IMR-90 (cell line): Measurements from ENCODE around the gene KIAA0040. TPM values are rescaled to one million over a fixed set of nuclear protein-coding genes. Genes with fewer than 3 reads are reported as not detected.

Source experiments
- ATAC-seq: fragments of 200-7000 bp; cut with Tn5 transposase; 2 replicates; pipeline ENCODE4 v1.9.1; 2020; ENCODE audit warnings: low read depth, mild to moderate bottlenecking, moderate library complexity
- BruUV-seq: library from RNA; stranded (reverse); fragments of 400-500 nt; replicated peaks from 2 replicates; lab custom pipeline; 2021; lab: Mats Ljungman, UMichigan
- CTCF ChIA-PET: fragments of 300-600 bp; formaldehyde crosslinking; extraction: SDS; loops from one replicate; lab custom pipeline; 2021; ENCODE audit warnings: antibody characterized with exemption; lab: Yijun Ruan, JAX
- POLR2A ChIA-PET: fragments of 300-600 bp; sonication (Branson Sonifier 250); formaldehyde crosslinking; loops from one replicate; lab custom pipeline; 2022; ENCODE audit warnings: antibody characterized with exemption; ENCODE audit not compliant: unreplicated experiment; lab: Charles Lee
- DNase-seq: peaks from one replicate; pipeline ENCODE4 v3.0.0; 2013
- H2AFZ ChIP-seq: replicated peaks from 2 replicates; pipeline ENCODE3; 2013; ENCODE audit warnings: low read length, mild to moderate bottlenecking; ENCODE audit not compliant: poor library complexity
- H2AK5ac ChIP-seq: 2 replicates; pipeline ENCODE4 v1.6.1; 2013; ENCODE audit warnings: low read depth, low read length, inconsistent platforms
- H2AK9ac ChIP-seq: replicated peaks from 2 replicates; pipeline ENCODE3; 2013; ENCODE audit warnings: mild to moderate bottlenecking, low read depth, low read length, moderate library complexity; ENCODE audit not compliant: poor library complexity
- H2BK120ac ChIP-seq: 2 replicates; pipeline ENCODE4 v1.6.1; 2013; ENCODE audit warnings: low read depth, low read length, inconsistent platforms
- H2BK15ac ChIP-seq: 3 replicates; pipeline ENCODE4 v1.6.1; 2013; ENCODE audit warnings: low read depth, low read length, inconsistent platforms
- H2BK20ac ChIP-seq: 2 replicates; pipeline ENCODE4 v1.6.1; 2013; ENCODE audit warnings: low read depth, mild to moderate bottlenecking, inconsistent platforms, low read length, moderate library complexity
- H2BK5ac ChIP-seq: 2 replicates; pipeline ENCODE4 v1.6.1; 2013; ENCODE audit warnings: mild to moderate bottlenecking, low read depth, low read length, inconsistent platforms; ENCODE audit not compliant: poor library complexity, severe bottlenecking
- H3K14ac ChIP-seq: replicated peaks from 2 replicates; pipeline ENCODE4 v1.6.1; 2013; ENCODE audit warnings: low read depth, low read length, inconsistent platforms
- H3K18ac ChIP-seq: 2 replicates; pipeline ENCODE4 v1.6.1; 2013; ENCODE audit warnings: low read depth, low read length, control low read depth
- H3K23ac ChIP-seq: 2 replicates; pipeline ENCODE4 v1.6.1; 2013; ENCODE audit warnings: low read depth, low read length, inconsistent platforms
- H3K27ac ChIP-seq: 2 replicates; pipeline ENCODE4 v1.5.1; 2013; ENCODE audit warnings: mild to moderate bottlenecking, control low read depth, low read length; ENCODE audit not compliant: insufficient read depth
- H3K27me3 ChIP-seq: 2 replicates; pipeline ENCODE4 v1.6.1; 2013; ENCODE audit warnings: low read length; ENCODE audit not compliant: control insufficient read depth, insufficient read depth
- H3K36me3 ChIP-seq: 2 replicates; pipeline ENCODE4 v1.6.1; 2013; ENCODE audit warnings: low read length, mixed read lengths; ENCODE audit not compliant: control insufficient read depth, insufficient read depth
- H3K4ac ChIP-seq: 2 replicates; pipeline ENCODE4 v1.6.1; 2013; ENCODE audit warnings: low read depth, low read length, inconsistent platforms
- H3K4me1 ChIP-seq: 2 replicates; pipeline ENCODE4 v1.6.1; 2013; ENCODE audit warnings: low read length, mixed read lengths; ENCODE audit not compliant: control insufficient read depth, insufficient read depth
- H3K4me2 ChIP-seq: 2 replicates; pipeline ENCODE4 v1.6.1; 2013; ENCODE audit warnings: low read depth, mild to moderate bottlenecking, control low read depth, low read length, moderate library complexity
- H3K4me3 ChIP-seq: 2 replicates; pipeline ENCODE4 v1.5.1; 2013; ENCODE audit warnings: low read depth, mild to moderate bottlenecking, control low read depth, low read length, moderate library complexity; ENCODE audit not compliant: insufficient read depth
- H3K56ac ChIP-seq: 2 replicates; pipeline ENCODE4 v1.6.1; 2013; ENCODE audit warnings: low read length, inconsistent platforms; ENCODE audit not compliant: insufficient read depth; ENCODE audit errors: extremely low read depth
- H3K79me1 ChIP-seq, 2 experiments: 2 replicates each; pipeline ENCODE4 v1.6.1; 2013; ENCODE audit warnings: low read length in 2 of 2, inconsistent platforms in 1 of 2, low read depth in 1 of 2
- H3K9ac ChIP-seq: 2 replicates; pipeline ENCODE4 v1.6.1; 2013; ENCODE audit warnings: low read depth, low read length, control low read depth
- H3K9me1 ChIP-seq: 2 replicates; pipeline ENCODE4 v1.6.1; 2013; ENCODE audit warnings: low read length, inconsistent platforms; ENCODE audit not compliant: insufficient read depth
- H3K9me3 ChIP-seq: 2 replicates; pipeline ENCODE4 v1.6.1; 2013; ENCODE audit warnings: low read length; ENCODE audit not compliant: control insufficient read depth, insufficient read depth
- H4K20me1 ChIP-seq: 2 replicates; pipeline ENCODE4 v1.6.1; 2013; ENCODE audit warnings: low read length, inconsistent platforms; ENCODE audit not compliant: insufficient read depth
- H4K5ac ChIP-seq: 2 replicates; pipeline ENCODE4 v1.6.1; 2013; ENCODE audit warnings: mild to moderate bottlenecking, low read depth, low read length, control low read depth
- H4K8ac ChIP-seq, 2 experiments: 2 replicates each; pipeline ENCODE4 v1.6.1; 2013; ENCODE audit warnings: low read depth in 2 of 2, low read length in 2 of 2, control low read depth in 1 of 2, inconsistent platforms in 1 of 2
- H4K91ac ChIP-seq: 2 replicates; pipeline ENCODE4 v1.6.1; 2013; ENCODE audit warnings: low read depth, low read length, inconsistent platforms; ENCODE audit not compliant: insufficient read depth
- CEBPB ChIP-seq: IDR thresholded peaks from 2 replicates; pipeline ENCODE4 v1.6.1; 2012; ENCODE audit warnings: low read depth, low read length, improper control_type of control experiment
- CHD1 ChIP-seq: IDR thresholded peaks from 2 replicates; pipeline ENCODE4 v1.6.1; 2012; ENCODE audit warnings: low read depth, low read length, improper control_type of control experiment
- MAFK ChIP-seq: IDR thresholded peaks from 2 replicates; pipeline ENCODE4 v1.6.1; 2012; ENCODE audit warnings: low read depth, low read length, improper control_type of control experiment
- MXI1 ChIP-seq: IDR thresholded peaks from 2 replicates; pipeline ENCODE4 v1.6.1; 2012; ENCODE audit warnings: low read depth, mild to moderate bottlenecking, low read length, moderate library complexity, borderline replicate concordance
- NFE2L2 ChIP-seq: fragments of 150-350 bp; IDR thresholded peaks from 2 replicates; pipeline ENCODE4 v1.6.1; 2016; ENCODE audit warnings: low read depth, mild to moderate bottlenecking, low read length
- POLR2A ChIP-seq: IDR thresholded peaks from 2 replicates; pipeline ENCODE4 v1.6.1; 2012; ENCODE audit warnings: mild to moderate bottlenecking, low read depth, low read length
- RCOR1 ChIP-seq: IDR thresholded peaks from 2 replicates; pipeline ENCODE4 v1.6.1; 2012; ENCODE audit warnings: mild to moderate bottlenecking, low read length, improper control_type of control experiment; ENCODE audit not compliant: insufficient replicate concordance
- RFX5 ChIP-seq: IDR thresholded peaks from 2 replicates; pipeline ENCODE4 v1.8.0; 2012; ENCODE audit warnings: low read depth, mild to moderate bottlenecking, low read length, moderate library complexity
- WGBS, 2 experiments: methylation state at CpG; one replicate each; pipeline versions ENCODE4 v1.1.5 to v1.1.7; 2013; ENCODE audit warnings: missing lambda C conversion rate in 2 of 2; ENCODE audit not compliant: insufficient read length in 1 of 2; ENCODE audit errors: extremely low coverage in 2 of 2; 5-methylcytosine and 5-hydroxymethylcytosine counted together
- dilution Hi-C: fragments of 300-500 bp; cut with HindIII; formaldehyde crosslinking; loops from one replicate; pipeline ENCODE4 v1.14.3; 2018; ENCODE audit warnings: low sequenced_read_pairs; ENCODE audit not compliant: unreplicated experiment
- in situ Hi-C: fragments of 300-500 bp; cut with MboI; formaldehyde crosslinking; loops from 3 replicates; pipeline ENCODE4 v1.14.3; 2019; ENCODE audit warnings: low sequenced_read_pairs, inconsistent platforms, mixed read lengths
- intact Hi-C: fragments of 100-400 bp; cut with micrococcal nuclease; formaldehyde crosslinking; loops from 2 replicates; pipeline ENCODE4 v1.10.0; 2022
- polyA plus RNA-seq, 3 experiments: library from polyadenylated mRNA; depleted of rRNA; stranded (reverse); fragments of >200 nt; gene quantifications; 2 replicates each; pipeline ENCODE4 v1.2.3, GENCODE V29; 2012; ENCODE audit warnings: low replicate concordance in 1 of 3
- total RNA-seq: library from RNA; depleted of rRNA; stranded (reverse); fragments of >200 nt; gene quantifications from 2 replicates; pipeline ENCODE4 v1.2.3, GENCODE V29; 2012

The KIAA0040 gene
- total and polyA plus RNA-seq, 2 of the 4 experiments (the other 2 are of a cell fraction) = 0.05 to 0.18 TPM

GRCh38 chr1:175232335-175232734 is 39.8 kb upstream of the KIAA0040 start:
- H2AK9ac ChIP-seq = no peak overlapping the region
- H2AFZ ChIP-seq = no peak overlapping the region
- WGBS, 2 experiments = 23% methylated on average over 2 of the region's 2 CpGs; no CpG with 5 or more reads in 1 of the 2 experiments
- in situ Hi-C loops = no loop called here
- TF ChIP-seq RCOR1 (no peak), MAFK (no peak), NFE2L2 (no peak), CEBPB (no peak), CHD1 (no peak), POLR2A (no peak), RFX5 (no peak), MXI1 (no peak)
- intact Hi-C loops = no loop called here
- H3K9me1 ChIP-seq = no peaks in the 10 kb centered on the region
- no peaks in the 10 kb centered on the region for H3K27me3 ChIP-seq
- no peaks in the 10 kb centered on the region for H3K36me3 ChIP-seq
- H4K20me1 ChIP-seq = no peaks in the 10 kb centered on the region
- H3K14ac ChIP-seq = no peak overlapping the region
- ChIA-PET CTCF (no interaction called here), POLR2A (no interaction called here)
- no peak overlapping the region for H2BK5ac ChIP-seq
- H3K4me3 ChIP-seq = no peak overlapping the region
- no peak overlapping the region for H3K27ac ChIP-seq
- H3K9ac ChIP-seq = no peak overlapping the region
- H2BK120ac ChIP-seq = no peak overlapping the region
- ATAC-seq = no peak
- no peaks in the 10 kb centered on the region for H3K79me1 ChIP-seq
- H2AK5ac ChIP-seq = no peak overlapping the region
- peaks cover 11% of the 10 kb centered on the region; the same call in 1 of the 2 replicates for H3K9me3 ChIP-seq
- H3K18ac ChIP-seq = no peak overlapping the region
- H3K56ac ChIP-seq = no peak overlapping the region
- H3K4ac ChIP-seq = no peak overlapping the region
- H4K8ac ChIP-seq = no peak overlapping the region
- H3K4me1 ChIP-seq = no peaks in the 10 kb centered on the region
- H2BK15ac ChIP-seq = no peak overlapping the region
- H2BK20ac ChIP-seq = no peak overlapping the region
- no peak overlapping the region for H4K91ac ChIP-seq
- no peak overlapping the region for H3K4me2 ChIP-seq
- H3K23ac ChIP-seq = no peak overlapping the region
- dilution Hi-C loops = no loop called here
- BruUV-seq = no TSS peak
- no peak overlapping the region for H4K5ac ChIP-seq
- no peak for DNase-seq
